ENCODE measurements around the gene VSIG10L2. TPM values are rescaled to one million over a fixed set of nuclear protein-coding genes. Genes with fewer than 3 reads are reported as not detected.

The VSIG10L2 gene
- total RNA-seq, 1 donor from 2014 or later: not detected

GRCh38 chr11:125992893-125993292, 47.0 kb downstream of the VSIG10L2 start:
- Histone ChIP-seq H3K27ac (no peak overlapping the region), H3K27me3 (ENCODE audit: low read depth) (no peaks in the 10 kb centered on the region), H3K4me1 (no peaks in the 10 kb centered on the region), H3K4me3 (no peak overlapping the region), H3K9me3 (no peaks in the 10 kb centered on the region), H3K36me3 (peaks cover 5% of the 10 kb centered on the region)
- no peak for ATAC-seq
- TF ChIP-seq, protein P1, sequence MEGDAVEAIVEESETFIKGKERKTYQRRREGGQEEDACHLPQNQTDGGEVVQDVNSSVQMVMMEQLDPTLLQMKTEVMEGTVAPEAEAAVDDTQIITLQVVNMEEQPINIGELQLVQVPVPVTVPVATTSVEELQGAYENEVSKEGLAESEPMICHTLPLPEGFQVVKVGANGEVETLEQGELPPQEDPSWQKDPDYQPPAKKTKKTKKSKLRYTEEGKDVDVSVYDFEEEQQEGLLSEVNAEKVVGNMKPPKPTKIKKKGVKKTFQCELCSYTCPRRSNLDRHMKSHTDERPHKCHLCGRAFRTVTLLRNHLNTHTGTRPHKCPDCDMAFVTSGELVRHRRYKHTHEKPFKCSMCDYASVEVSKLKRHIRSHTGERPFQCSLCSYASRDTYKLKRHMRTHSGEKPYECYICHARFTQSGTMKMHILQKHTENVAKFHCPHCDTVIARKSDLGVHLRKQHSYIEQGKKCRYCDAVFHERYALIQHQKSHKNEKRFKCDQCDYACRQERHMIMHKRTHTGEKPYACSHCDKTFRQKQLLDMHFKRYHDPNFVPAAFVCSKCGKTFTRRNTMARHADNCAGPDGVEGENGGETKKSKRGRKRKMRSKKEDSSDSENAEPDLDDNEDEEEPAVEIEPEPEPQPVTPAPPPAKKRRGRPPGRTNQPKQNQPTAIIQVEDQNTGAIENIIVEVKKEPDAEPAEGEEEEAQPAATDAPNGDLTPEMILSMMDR (IDR thresholded peaks at IDR 0.05): no peak
- intact Hi-C loops (cut with DNase I): no loop called here
- no peak for DNase-seq

GRCh38 chr11:125994509-125994908, 48.7 kb downstream of the VSIG10L2 start:
- no peak for DNase-seq
- peaks cover 5% of the 10 kb centered on the region for H3K36me3 ChIP-seq

GRCh38 chr11:125995313-125995712, 49.5 kb downstream of the VSIG10L2 start:
- H3K36me3 ChIP-seq: peaks cover 5% of the 10 kb centered on the region
- H3K4me3 ChIP-seq: no peak overlapping the region
- H3K4me1 ChIP-seq: no peaks in the 10 kb centered on the region
- no peaks in the 10 kb centered on the region for H3K9me3 ChIP-seq
- ATAC-seq: no peak
- no peak overlapping the region for H3K27ac ChIP-seq
- no peak for DNase-seq
- TF ChIP-seq, protein P1 (IDR thresholded peaks at IDR 0.05): no peak
- no peaks in the 10 kb centered on the region for H3K27me3 ChIP-seq (ENCODE audit: low read depth)
- intact Hi-C loops (cut with DNase I): no loop called here

More at GRCh38 chr11:125994509-125994908, 48.7 kb downstream of the VSIG10L2 start:
- ATAC-seq: no peak
- Histone ChIP-seq H3K27ac (no peak overlapping the region), H3K9me3 (no peaks in the 10 kb centered on the region), H3K4me1 (no peaks in the 10 kb centered on the region), H3K27me3 (ENCODE audit: low read depth) (no peaks in the 10 kb centered on the region), H3K4me3 (no peak overlapping the region)
- intact Hi-C loops (cut with DNase I): no loop called here
- TF ChIP-seq, protein P1 (IDR thresholded peaks at IDR 0.05): no peak

DNA sequence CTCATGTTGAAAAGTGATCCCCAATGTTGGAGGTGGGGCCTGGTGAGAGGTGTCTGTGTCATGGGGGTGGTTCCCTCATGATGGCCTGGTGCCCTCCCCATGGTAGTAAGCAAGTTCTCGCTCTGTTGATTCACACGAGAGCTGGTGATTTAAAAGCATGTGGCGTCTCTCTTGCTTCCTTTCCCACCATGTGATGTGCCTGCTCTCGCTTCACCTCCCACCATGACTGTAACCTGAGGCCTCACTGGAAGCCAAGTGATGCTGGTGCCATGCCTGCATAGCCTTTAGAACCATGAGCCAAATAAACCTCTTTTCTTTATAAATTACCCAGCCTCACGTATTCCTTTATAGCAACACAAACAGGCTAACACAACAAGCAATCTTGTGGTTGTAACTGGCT, 52.4 kb downstream of the VSIG10L2 start:
- DNase-seq: no peak
- TF ChIP-seq, protein P1 (IDR thresholded peaks at IDR 0.05): no peak
- Histone ChIP-seq H3K27ac (no peak overlapping the region), H3K4me3 (no peak overlapping the region), H3K4me1 (no peaks in the 10 kb centered on the region), H3K9me3 (no peaks in the 10 kb centered on the region), H3K36me3 (peaks cover 5% of the 10 kb centered on the region), H3K27me3 (ENCODE audit: low read depth) (no peaks in the 10 kb centered on the region)
- intact Hi-C loops (cut with DNase I): no loop called here
- no peak for ATAC-seq

GRCh38 chr11:125999234-125999880, 53.5 kb downstream of the VSIG10L2 start:
- H3K27ac ChIP-seq: no peak overlapping the region

More at GRCh38 chr11:125999234-125999880, 53.5 kb downstream of the VSIG10L2 start:
- H3K9me3 ChIP-seq: no peaks in the 10 kb centered on the region
- H3K4me3 ChIP-seq: no peak overlapping the region
- DNase-seq (no peak), ATAC-seq (no peak)
- TF ChIP-seq, protein P1 (IDR thresholded peaks at IDR 0.05): no peak
- intact Hi-C loops (cut with DNase I): no loop called here
- H3K36me3 ChIP-seq: peaks cover 5% of the 10 kb centered on the region
- no peaks in the 10 kb centered on the region for H3K27me3 ChIP-seq (ENCODE audit: low read depth)
- no peaks in the 10 kb centered on the region for H3K4me1 ChIP-seq
